GM12872 (cell line): Measurements from ENCODE around the gene MEX3D.

Source experiments
- TF ChIP-seq, protein P1 (sequence below): IDR thresholded peaks from 3 replicates; pipeline ENCODE4 v1.5.1; 2011; ENCODE audit warnings: low read depth, mild to moderate bottlenecking, low read length, moderate library complexity; ENCODE audit not compliant: insufficient read depth

MEX3D gene

DNA sequence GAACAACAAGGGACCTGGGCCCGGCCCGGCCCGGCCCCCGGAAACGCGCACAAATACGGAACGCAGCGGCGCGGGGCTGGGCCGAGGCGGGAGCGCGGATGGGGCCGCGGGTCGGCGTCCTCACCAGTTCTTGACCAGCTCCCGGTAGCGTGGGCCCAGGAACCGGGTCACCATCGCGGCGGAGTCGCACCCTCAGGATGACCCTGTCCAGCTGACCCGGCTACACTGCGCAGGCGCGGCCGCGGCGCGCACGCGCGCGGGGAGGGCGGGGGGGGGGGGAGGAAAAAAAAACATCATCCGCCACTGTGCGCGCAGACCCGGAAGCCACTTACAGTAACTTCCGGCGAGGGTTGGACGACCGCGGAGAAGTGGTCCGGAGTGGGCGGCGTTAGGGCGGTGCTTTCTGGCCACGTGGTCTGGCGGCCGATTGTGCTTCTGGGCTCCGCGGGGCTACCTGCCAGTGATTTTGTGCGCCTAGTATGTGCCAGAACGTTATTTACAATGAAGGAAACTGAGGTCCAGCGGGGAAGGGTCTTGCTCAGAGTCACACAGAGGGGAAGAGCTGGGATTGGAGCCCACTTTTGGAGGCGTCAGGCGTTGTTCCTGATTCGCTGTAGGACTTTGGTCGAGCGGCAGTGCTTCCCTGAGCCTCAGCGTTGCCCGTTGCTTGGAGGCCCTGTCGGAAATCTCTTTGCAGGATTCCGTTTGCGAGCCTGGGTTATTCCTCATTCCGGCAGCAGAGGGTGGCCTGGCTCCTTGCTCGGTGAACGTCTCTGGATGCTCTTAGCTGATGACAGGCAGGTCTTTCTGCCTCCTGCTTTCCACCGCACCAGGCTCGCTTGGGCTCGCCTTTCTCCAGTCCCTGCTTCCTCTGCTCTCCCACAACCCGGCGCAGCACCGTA, 37.4 kb upstream of the MEX3D start, which contains the start of gene UQCR11:
UQCR11 (minus strand) TSS at position 227 of the 902 bp plus-strand sequence; CDS start at position 174, 53 bp downstream.
- TF ChIP-seq, protein P1, sequence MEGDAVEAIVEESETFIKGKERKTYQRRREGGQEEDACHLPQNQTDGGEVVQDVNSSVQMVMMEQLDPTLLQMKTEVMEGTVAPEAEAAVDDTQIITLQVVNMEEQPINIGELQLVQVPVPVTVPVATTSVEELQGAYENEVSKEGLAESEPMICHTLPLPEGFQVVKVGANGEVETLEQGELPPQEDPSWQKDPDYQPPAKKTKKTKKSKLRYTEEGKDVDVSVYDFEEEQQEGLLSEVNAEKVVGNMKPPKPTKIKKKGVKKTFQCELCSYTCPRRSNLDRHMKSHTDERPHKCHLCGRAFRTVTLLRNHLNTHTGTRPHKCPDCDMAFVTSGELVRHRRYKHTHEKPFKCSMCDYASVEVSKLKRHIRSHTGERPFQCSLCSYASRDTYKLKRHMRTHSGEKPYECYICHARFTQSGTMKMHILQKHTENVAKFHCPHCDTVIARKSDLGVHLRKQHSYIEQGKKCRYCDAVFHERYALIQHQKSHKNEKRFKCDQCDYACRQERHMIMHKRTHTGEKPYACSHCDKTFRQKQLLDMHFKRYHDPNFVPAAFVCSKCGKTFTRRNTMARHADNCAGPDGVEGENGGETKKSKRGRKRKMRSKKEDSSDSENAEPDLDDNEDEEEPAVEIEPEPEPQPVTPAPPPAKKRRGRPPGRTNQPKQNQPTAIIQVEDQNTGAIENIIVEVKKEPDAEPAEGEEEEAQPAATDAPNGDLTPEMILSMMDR, result peak; percentile 78

GRCh38 chr19:1602091-1602707, 34.1 kb upstream of the MEX3D start:
- TF ChIP-seq, protein P1, result no peak

GRCh38 chr19:1601613-1602064, 33.5 kb upstream of the MEX3D start:
- TF ChIP-seq, protein P1, result peak; percentile 18; the same call in 1 of the 3 replicates

DNA sequence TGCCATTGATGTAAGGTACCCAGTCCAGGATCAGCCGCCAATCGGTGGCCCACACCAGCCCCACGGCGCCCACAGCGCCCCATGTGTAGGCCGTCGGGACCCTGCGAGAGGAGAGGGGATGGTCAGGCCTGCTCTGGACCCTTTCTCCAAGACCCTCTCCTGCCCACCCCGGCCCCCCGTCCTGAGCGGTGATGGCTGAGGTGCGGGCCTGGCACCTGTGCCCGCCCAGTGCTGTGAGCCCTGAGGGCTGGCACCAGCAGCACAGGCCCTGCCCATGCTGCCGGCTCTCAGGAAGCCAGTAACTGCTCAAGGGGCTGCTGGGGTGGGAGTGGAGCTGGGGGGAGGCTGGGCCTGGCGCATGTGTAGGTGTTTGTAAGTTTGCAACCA, 31.3 kb upstream of the MEX3D start:
- TF ChIP-seq, protein P1, result no peak

DNA sequence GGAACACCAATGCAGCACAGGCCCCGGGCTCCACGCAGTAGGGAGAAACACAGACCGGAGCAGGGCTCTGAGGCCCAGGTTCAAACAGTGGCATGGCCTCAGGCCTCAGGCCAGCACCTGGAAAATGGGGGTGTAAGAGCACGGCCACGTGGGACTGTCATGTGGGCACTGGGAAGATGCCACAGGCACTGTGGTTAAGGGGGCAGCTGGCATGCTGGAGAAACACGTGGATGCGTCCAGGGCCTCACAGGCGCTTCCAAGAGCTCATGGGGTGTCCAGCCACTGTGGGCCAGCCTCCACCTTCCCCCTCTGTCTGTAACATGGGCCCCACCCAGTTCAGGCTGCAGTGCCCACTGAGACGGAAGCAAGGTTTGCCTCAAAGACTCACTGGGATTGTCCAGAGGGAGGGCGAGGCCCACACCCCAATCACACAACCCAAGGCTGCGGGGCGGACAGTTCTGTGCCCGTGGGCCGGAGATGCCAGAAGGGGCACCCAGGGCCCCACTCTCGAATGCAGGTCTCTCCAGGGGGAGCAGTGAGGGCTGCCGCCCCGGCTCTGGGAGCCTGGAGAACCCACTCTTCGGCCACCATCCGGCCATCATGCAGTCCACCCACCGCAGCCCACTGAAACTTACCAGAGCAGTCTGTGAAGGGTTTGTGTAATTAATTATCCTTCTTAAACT, 30.8 kb upstream of the MEX3D start:
- TF ChIP-seq, protein P1, result no peak

GRCh38 chr19:1593501-1593772, 25.3 kb upstream of the MEX3D start:
- TF ChIP-seq, protein P1, result no peak

GRCh38 chr19:1592755-1593500, 24.8 kb upstream of the MEX3D start, which contains the start of gene MBD3:
TSS of gene MBD3 (minus strand) at chr19:1592865. CDS start at chr19:1592631, 234 bp downstream.
- TF ChIP-seq, protein P1, result no peak
